Testis (tissue), 3 donors: ENCODE data around the gene UBE2E2. TPM values are rescaled to one million over a fixed set of nuclear protein-coding genes. Genes with fewer than 3 reads are reported as not detected.

ENCODE experiments used
- DNase-seq: peaks from one replicate; pipeline ENCODE4 v3.0.0-alpha.2; 2019
- H3K27ac ChIP-seq, 2 donors: fragments of 200-600 bp; sonication (generic); one replicate each; pipeline ENCODE4 v1.5.1; 2019
- H3K27me3 ChIP-seq: fragments of 200-600 bp; sonication (generic); one replicate; pipeline ENCODE4 v1.5.1; 2019
- H3K36me3 ChIP-seq: fragments of 200-600 bp; sonication (generic); one replicate; pipeline ENCODE4 v1.5.1; 2017; ENCODE audit warnings: low read depth; ENCODE audit errors: missing control alignments
- H3K4me1 ChIP-seq: fragments of 200-600 bp; sonication (generic); one replicate; pipeline ENCODE4 v1.5.1; 2019
- H3K4me3 ChIP-seq, 2 donors: fragments of 200-600 bp; sonication (generic); one replicate each; pipeline ENCODE4 v1.5.1; 2017 to 2019
- H3K9me3 ChIP-seq: fragments of 200-600 bp; sonication (generic); one replicate; pipeline ENCODE4 v1.5.1; 2017
- CTCF ChIP-seq, 3 experiments: fragments of 450-650 bp in 2 of 3; fragments of 200-600 bp in 1 of 3; sonication (generic) in 1 of 3; IDR thresholded peaks; one replicate each; pipeline ENCODE4 v1.5.1; 2016 to 2019; ENCODE audit warnings: antibody characterized with exemption in 3 of 3, mild to moderate bottlenecking in 2 of 3, moderate library complexity in 1 of 3
- POLR2A ChIP-seq: fragments of 450-650 bp; IDR thresholded peaks from one replicate; pipeline ENCODE4 v1.6.1; 2017; ENCODE audit warnings: antibody characterized with exemption, mild to moderate bottlenecking, moderate library complexity
- WGBS, 2 donors: methylation state at CpG; one replicate each; pipeline ENCODE4 v1.1.5; 2018; 5-methylcytosine and 5-hydroxymethylcytosine counted together
- intact Hi-C: fragments of 100-400 bp; cut with DNase I; formaldehyde crosslinking; loops from one replicate; pipeline ENCODE4 v1.15.1; 2023; ENCODE audit warnings: low total_unique reads
- polyA plus RNA-seq: library from polyadenylated mRNA; stranded (reverse); fragments of 350-450 nt; fragmentation: Illumina TruSeq; extraction: RNeasy Lipid Tissue Mini Kit (QIAGEN cat#74804); gene quantifications from one replicate; pipeline ENCODE4 v1.2.3, GENCODE V29; 2014; ENCODE audit warnings: low read depth, low replicate concordance; ENCODE audit not compliant: insufficient read depth
- total RNA-seq, 2 donors: library from RNA; depleted of rRNA; stranded (reverse); fragments of >200 nt; gene quantifications; one replicate each; pipeline ENCODE4 v1.2.3, GENCODE V29; 2016

Gene UBE2E2
- total and polyA plus RNA-seq, 3 donors from 2014 or later: 45.5 to 94.2 (median 48.7) TPM

- H3K27me3 ChIP-seq: no peaks in the 10 kb centered on the region
- no peaks in the 10 kb centered on the region for H3K9me3 ChIP-seq
- intact Hi-C loops: no loop called here
- no peak for DNase-seq
- no peak overlapping the region for H3K4me3 ChIP-seq
- H3K4me1 ChIP-seq: no peaks in the 10 kb centered on the region
- H3K36me3 ChIP-seq: no peaks in the 10 kb centered on the region
- no peak overlapping the region for H3K27ac ChIP-seq
- 98 to 100% methylated on average over 2 of the region's 2 CpGs for WGBS, 2 donors
- TF ChIP-seq CTCF (IDR thresholded peaks at IDR 0.05) (no peak), POLR2A (no peak)
Measured at GRCh38 chr3:23161308-23161707, 41.8 kb upstream of the UBE2E2 start.

GRCh38 chr3:23161896-23162570, 41.1 kb upstream of the UBE2E2 start:
- Histone ChIP-seq H3K4me1 (no peaks in the 10 kb centered on the region), H3K27me3 (no peaks in the 10 kb centered on the region), H3K9me3 (no peaks in the 10 kb centered on the region), H3K27ac (no peak overlapping the region), H3K4me3 (no peak overlapping the region), H3K36me3 (no peaks in the 10 kb centered on the region)
- 75 to 76% methylated on average over 10 of the region's 10 CpGs for WGBS, 2 donors
- TF ChIP-seq CTCF (IDR thresholded peaks at IDR 0.05): no peak
- TF ChIP-seq POLR2A: no peak
- intact Hi-C loops: no loop called here
- no peak for DNase-seq

GRCh38 chr3:23162934-23163333, 40.2 kb upstream of the UBE2E2 start:
- H3K27ac ChIP-seq: no peak overlapping the region
- no peak for DNase-seq
- H3K4me1 ChIP-seq: no peaks in the 10 kb centered on the region
- H3K9me3 ChIP-seq: no peaks in the 10 kb centered on the region
- H3K27me3 ChIP-seq: no peaks in the 10 kb centered on the region
- intact Hi-C loops: no loop called here
- 87 to 90% methylated on average over 2 of the region's 2 CpGs for WGBS, 2 donors
- TF ChIP-seq POLR2A (no peak), CTCF (IDR thresholded peaks at IDR 0.05) (no peak)
- no peak overlapping the region for H3K4me3 ChIP-seq
- H3K36me3 ChIP-seq: no peaks in the 10 kb centered on the region

GRCh38 chr3:23164746-23165145, 38.4 kb upstream of the UBE2E2 start:
- WGBS, 2 donors: 83 to 88% methylated on average over 1 of the region's 1 CpG
- intact Hi-C loops: no loop called here
- no peak for TF ChIP-seq CTCF (IDR thresholded peaks at IDR 0.05)
- TF ChIP-seq POLR2A: no peak

GRCh38 chr3:23165571-23165970, 37.6 kb upstream of the UBE2E2 start:
- TF ChIP-seq POLR2A (no peak), CTCF (IDR thresholded peaks at IDR 0.05) (no peak)
- no peak for DNase-seq
- Histone ChIP-seq H3K4me3 (no peak overlapping the region), H3K27ac (no peak overlapping the region), H3K36me3 (no peaks in the 10 kb centered on the region), H3K9me3 (no peaks in the 10 kb centered on the region), H3K4me1 (no peaks in the 10 kb centered on the region), H3K27me3 (no peaks in the 10 kb centered on the region)
- intact Hi-C loops: no loop called here
- WGBS, 2 donors: 90 to 92% methylated on average over 2 of the region's 2 CpGs

More at GRCh38 chr3:23164746-23165145, 38.4 kb upstream of the UBE2E2 start:
- H3K4me3 ChIP-seq: no peak overlapping the region
- no peak for DNase-seq
- no peaks in the 10 kb centered on the region for H3K27me3 ChIP-seq
- H3K27ac ChIP-seq: no peak overlapping the region
- H3K4me1 ChIP-seq: no peaks in the 10 kb centered on the region
- H3K36me3 ChIP-seq: no peaks in the 10 kb centered on the region
- no peaks in the 10 kb centered on the region for H3K9me3 ChIP-seq
